Embryonic facial prominence (tissue), 1 donor: ENCODE measurements around the gene PARP6.

Experiments used
- DNase-seq: peaks from one replicate; pipeline ENCODE4 v3.0.0-alpha.2; 2016; ENCODE audit errors: extremely low spot score

The PARP6 gene

DNA sequence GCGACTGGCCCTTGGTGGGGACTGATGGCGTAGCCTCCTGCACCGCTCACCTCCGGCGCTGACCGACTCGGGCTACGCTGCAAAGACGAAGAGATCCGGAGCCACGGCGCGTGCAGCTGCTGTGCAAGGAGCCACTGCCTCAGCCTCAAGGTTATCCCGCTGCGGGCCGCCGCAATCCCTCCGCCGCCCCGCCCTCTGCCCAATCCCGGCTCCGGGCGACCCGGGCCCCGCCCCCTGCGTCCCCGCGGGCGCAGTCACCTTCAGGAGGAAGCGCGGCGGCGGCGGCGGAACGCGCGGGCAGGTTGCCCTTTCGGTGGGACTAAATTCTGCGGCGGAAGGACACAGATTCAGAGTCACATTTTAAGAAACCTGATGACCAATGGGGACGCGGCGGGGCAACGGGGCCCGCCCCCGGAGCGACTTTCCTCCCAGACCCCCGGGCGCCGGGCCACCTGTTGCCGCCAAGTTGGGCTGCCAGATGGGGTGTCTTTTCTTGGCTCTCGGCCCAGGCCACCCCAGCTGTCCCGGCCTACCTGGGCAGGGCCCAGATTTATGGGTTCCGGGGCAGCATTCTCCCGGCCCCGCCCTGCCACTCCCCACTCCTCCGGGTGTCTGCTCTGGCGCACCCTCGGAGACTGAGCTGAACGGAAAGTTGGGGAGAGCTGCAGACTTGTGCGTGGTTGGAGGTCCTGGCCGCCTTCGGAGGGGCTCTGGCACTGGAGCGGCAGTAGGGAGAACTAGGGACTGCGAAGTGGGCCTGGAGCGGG lies 41.1 kb downstream of the PARP6 start, which contains the start of gene PKM:
PKM (minus strand) TSS at position 125 of the 767 bp plus-strand sequence. CDS start 12,093 bp downstream, outside the sequence.
- DNase-seq, result peak; percentile 64

GRCh38 chr15:72230197-72231065 lies 41.9 kb downstream of the PARP6 start:
- DNase-seq, result peak; percentile 87

DNA sequence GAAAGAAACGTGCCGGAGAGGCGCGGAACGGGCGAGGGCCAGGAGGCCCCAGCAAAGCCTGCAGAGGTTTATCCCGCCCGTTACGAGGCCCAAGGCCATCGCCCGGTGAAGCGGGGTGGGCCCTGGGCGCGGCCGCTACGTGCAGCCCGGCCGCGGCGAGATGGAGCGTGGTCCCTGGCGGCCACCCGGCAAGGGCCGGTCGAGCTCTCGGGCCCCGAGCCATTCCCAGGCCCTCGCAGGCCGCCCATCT lies 42.5 kb downstream of the PARP6 start:
- DNase-seq, result no peak

DNA sequence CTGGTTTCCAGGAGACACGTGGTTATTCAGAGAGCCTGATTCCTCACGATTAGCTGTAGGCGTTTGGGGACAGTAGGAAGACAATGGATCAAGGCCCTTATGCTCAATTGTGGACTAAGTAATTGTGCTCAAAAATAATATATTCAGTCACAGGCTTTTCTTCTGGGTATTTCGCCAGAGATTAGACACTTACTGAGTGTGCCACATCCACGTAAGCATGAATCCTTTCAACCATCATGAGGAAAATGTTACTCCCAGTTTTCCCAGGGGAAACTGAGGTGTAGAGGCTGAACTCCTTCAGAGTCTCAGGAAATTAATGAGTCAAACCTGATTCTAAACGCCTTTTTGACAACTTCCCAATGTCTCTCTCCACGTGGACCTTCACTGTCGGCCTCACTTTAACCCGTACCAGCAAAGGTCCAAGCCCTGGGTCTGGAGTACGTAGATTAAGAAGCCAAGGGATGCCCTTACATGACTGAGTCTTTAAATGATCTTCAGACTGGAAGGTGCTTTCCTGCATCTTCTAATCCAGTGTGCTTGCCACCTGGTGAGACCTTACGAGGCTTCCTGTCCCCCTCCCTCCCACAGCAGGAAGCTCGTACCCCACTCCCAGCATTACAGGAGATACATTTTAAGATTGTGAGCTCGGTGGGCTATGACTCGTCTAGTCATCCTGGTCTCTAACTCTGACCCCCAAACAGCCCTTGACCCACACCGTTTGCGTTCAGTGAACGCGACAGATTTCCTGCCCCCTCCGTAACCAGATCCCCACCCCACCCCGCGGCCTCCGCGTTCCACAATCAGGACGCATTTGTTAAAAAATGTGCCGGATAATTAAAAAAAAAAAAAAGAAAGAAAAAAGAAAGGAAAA lies 43.0 kb downstream of the PARP6 start:
- DNase-seq, result no peak

DNA sequence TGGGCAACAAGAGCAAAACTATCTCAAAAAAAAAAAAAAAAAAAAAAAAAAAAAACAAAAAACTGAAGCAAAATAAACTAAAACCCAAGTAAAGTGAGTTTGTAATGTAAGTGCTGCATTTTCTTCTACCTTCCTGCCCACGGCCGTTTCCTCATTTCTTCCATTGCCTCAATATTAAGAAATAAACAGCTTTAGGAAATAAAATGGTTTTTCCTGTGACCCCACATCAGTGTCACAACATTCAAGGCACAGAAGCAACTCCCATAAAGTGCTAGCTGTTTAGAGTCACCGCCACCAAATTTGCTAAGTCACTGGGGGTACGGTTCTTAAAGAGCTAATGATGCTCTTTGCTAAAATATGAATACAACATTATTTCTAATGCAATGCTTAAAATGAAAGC lies 44.6 kb downstream of the PARP6 start:
- DNase-seq, result no peak

GRCh38 chr15:72227192-72227586 lies 45.2 kb downstream of the PARP6 start:
- DNase-seq, result no peak

- no peak for DNase-seq
These were observed 49.1 kb downstream of the PARP6 start for GRCh38 chr15:72223278-72223677.

- no peak for DNase-seq
These were observed 50.0 kb downstream of the PARP6 start for GRCh38 chr15:72222393-72222792.

- no peak for DNase-seq
These were observed 51.7 kb downstream of the PARP6 start for GRCh38 chr15:72220687-72221086.

- DNase-seq, result no peak
These were observed 55.1 kb downstream of the PARP6 start for GRCh38 chr15:72217216-72217615.

DNA sequence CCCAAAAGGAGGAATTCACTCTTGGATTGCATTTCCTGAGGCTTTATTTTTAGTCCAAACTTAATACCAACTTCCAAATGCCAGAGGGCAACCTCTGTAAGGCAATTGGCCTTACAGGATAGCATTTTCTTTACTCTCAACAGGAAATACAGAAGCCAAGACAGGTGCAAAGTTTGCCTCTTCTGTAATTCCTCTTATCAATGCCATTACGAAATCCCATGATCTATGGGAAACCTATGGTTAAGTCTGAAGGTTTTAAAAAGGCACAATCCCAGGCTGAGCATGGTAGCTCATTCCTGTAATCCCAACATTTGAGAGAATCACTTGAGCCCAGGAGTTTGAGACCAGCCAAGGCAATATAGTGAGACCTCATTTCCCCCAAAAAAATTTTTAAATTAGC lies 56.3 kb downstream of the PARP6 start:
- no peak for DNase-seq

DNA sequence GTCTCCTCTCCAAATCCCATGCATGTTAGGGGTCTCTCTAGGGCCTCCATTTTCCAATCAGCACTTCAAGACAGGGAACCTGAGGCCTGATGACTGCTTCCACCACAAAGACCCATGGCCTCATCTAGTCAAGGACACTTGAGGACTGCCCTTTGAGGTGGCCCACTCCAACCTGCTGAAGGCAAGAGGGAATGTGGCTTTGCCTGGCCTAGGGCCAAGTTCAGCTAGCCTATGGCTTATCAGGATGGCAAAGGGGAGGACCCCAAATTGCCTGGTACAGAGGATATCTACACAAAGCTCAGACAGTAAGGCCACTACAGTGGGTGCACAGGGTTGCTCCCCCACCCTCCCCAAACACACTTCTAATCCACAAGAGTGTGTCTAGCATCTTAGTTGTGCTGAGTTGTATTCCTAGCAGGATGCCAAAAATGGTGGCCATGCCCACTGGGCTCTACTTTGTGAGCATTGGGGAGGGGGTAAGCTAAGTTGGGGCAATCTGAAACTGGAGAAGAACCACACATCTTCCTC lies 64.7 kb downstream of the PARP6 start:
- DNase-seq, result no peak

GRCh38 chr15:72206677-72207000 lies 65.7 kb downstream of the PARP6 start:
- DNase-seq, result no peak

DNA sequence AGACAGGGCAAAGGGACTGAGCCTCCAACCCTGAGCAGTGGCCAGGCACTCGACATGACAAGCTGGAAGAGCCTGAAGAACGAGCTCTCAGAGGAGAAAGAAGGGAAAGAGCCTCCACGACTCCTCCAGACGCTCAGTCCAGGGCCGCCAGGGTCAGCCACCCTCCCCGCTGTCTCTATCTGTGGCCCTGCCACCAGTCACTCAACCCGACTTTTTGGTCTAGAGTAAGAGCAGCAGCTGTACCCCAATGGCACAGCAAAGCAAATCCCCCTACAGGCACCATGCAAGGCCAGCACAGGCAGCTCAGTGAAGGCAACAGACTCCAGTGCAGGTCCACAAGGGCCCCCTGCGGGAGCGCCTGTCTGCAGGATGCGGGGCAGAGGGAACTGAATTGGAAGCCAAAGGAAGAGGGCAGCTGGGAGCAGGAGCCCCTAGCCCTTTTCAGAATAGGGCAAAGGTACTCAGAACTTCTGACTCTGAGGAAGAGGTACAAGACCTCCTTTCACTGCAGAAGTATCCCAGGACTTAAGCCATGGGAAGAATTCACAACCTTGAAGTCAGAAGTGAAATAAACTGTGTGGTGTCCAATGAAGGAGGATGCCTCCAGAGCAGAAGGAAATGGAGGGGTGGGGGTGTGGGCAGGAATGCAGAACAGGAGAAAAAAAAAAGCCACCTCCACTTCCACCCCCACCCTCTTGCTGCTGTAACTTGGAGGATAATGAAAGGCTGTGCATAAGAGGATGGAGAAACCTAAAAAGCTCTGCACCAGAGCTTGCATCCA lies 66.3 kb downstream of the PARP6 start:
- no peak for DNase-seq

- no peak for DNase-seq
These were observed 67.1 kb downstream of the PARP6 start for GRCh38 chr15:72205273-72205672.

- DNase-seq, result no peak
These were observed 68.9 kb downstream of the PARP6 start for GRCh38 chr15:72203507-72203837.

DNA sequence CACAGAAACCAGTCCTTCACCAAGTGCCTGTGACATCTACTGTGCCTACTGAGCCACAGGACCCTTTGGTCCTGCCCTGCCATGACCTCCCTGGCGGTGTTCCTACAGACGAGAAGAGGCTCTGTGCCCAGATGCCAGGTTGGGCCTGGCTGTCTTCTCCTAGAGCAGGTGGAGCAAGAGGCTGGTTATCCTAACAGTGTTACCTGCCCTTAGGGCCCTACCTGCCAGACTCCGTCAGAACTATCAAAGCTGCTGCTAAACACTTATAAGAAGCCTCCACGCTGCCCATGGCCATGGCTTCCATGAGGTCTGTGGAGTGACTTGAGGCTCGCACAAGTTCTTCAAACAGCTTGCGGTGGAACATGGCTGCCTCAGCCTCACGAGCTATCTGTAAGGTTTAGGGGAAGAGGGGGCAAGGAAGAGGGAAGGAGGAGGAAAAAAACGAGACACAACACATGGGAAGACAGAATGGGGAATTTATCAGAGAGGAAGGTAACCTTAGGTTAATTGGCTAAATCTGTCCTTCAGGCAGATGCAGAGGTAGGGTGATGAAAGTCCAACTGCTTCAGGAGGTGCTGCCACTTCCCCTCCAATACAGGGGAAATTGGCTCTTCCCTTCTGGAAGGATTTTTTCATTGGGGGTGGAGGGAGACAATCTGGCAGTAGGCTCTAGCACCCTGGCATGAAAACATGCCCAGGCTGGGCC lies 69.4 kb downstream of the PARP6 start:
- DNase-seq, result no peak

DNA sequence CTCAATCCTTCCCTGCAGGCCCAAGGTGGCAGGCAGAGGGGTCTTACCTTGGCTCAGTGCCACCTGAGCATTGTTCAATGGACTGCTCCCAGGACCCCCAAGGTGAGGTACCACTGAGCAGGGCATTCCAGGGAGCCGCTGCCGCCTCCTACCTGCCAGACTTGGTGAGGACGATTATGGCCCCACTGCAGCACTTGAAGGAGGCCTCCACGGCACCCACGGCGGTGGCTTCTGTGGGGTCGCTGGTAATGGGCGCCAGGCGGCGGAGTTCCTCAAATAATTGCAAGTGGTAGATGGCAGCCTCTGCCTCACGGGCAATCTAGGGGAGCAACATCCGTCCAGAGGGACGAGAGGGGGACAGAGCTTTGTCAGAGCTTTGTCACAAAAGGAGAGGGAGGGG lies 70.1 kb downstream of the PARP6 start:
- no peak for DNase-seq

DNA sequence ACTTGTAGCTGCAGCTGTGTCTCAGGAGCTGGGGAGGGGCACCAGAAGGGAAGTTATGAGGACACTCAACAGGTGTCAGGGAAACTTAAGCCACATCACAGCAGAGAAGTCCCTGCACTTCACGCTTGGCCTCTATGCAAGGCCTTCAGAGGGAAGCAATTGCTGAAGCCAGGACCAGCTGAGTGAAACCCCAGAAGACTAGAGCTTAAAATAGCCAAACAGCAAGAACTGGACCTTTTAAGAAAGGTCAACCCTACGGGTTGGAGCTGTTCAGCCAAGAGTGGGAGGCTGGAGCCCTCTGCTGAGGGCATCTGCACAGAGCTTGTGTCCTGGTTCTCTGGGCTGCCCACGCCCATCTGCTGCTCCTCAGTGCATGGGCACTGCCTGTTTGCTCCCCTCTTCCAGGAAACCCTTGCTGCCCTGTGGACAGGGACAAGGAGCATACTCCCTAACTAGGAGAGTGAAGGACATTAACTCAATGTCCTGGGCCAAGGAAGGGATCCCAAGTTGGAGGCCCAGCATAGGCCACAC lies 70.9 kb downstream of the PARP6 start:
- no peak for DNase-seq

- DNase-seq, result no peak
These were observed 71.7 kb downstream of the PARP6 start for GRCh38 chr15:72200395-72201237.
